ENCODE results near the gene FOXP3. TPM values are rescaled to one million over a fixed set of nuclear protein-coding genes. Genes with fewer than 3 reads are reported as not detected.

The FOXP3 gene
- total RNA-seq, 1 donor from 2014 or later = not detected

- no peak for TF ChIP-seq CTCF (IDR thresholded peaks at IDR 0.05)
- Histone ChIP-seq H3K4me1 (no peaks in the 10 kb centered on the region), H3K27me3 (ENCODE audit: low read depth) (no peaks in the 10 kb centered on the region), H3K9me3 (no peaks in the 10 kb centered on the region), H3K4me3 (no peak overlapping the region), H3K27ac (no peak overlapping the region), H3K36me3 (no peaks in the 10 kb centered on the region)
- ATAC-seq (no peak), DNase-seq (no peak)
- intact Hi-C loops (cut with DNase I) = no loop called here
These were observed 61.0 kb downstream of the FOXP3 start for GRCh38 chrX:49203536-49203935.

DNA sequence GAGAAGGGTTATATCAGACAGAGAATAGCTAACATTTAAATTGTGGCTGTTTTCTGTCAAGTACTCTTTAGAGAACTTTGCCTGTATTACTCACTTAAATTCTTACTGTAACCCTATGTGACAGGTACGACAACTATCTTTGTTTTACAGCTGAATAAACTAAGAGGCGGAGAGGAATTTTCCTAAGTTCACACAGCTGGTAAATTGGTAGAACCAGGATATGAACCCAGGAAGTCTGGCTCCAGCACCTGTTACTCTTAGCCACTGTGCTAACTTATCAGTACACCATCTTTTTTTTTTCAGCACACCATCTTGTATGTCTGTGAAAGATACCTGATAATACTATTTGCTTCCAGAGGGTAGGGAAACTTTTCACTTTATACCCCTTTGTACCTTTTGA lies 62.5 kb downstream of the FOXP3 start:
- ATAC-seq (peak in 1 of 2 donors; percentile 61), DNase-seq (no peak)
- TF ChIP-seq CTCF (IDR thresholded peaks at IDR 0.05) = no peak

More for the DNA sequence above, 62.5 kb downstream of the FOXP3 start:
- no peak overlapping the region for H3K4me3 ChIP-seq
- H3K36me3 ChIP-seq = no peaks in the 10 kb centered on the region
- H3K9me3 ChIP-seq = no peaks in the 10 kb centered on the region
- intact Hi-C loops (cut with DNase I) = no loop called here
- H3K27ac ChIP-seq = no peak overlapping the region
- H3K27me3 ChIP-seq (ENCODE audit: low read depth) = no peaks in the 10 kb centered on the region
- no peaks in the 10 kb centered on the region for H3K4me1 ChIP-seq

Other genes with a start within 250 kb of the FOXP3 start
- gene TFE3, start 221.4 kb downstream of the FOXP3 start, total RNA-seq = 51.4 TPM
- 9.5 TPM for gene CCDC120, start 205.7 kb downstream of the FOXP3 start, total RNA-seq
- gene PRAF2, start 190.7 kb downstream of the FOXP3 start, total RNA-seq = 17.4 TPM
- gene WDR45, start 184.8 kb downstream of the FOXP3 start, total RNA-seq = 54.8 TPM
- gene GPKOW, start 141.0 kb downstream of the FOXP3 start, total RNA-seq = 19.1 TPM
- gene MAGIX, start 102.0 kb downstream of the FOXP3 start, total RNA-seq = 6.7 TPM
- gene PLP2, start 92.8 kb downstream of the FOXP3 start, total RNA-seq = 91.8 TPM
- gene PRICKLE3, start 78.3 kb downstream of the FOXP3 start, total RNA-seq = 13.1 TPM
- gene SYP, start 64.5 kb downstream of the FOXP3 start, total RNA-seq = 4.2 TPM
- gene CACNA1F, start 31.4 kb downstream of the FOXP3 start, total RNA-seq = 1.4 TPM
- gene CCDC22, start 29.2 kb downstream of the FOXP3 start, total RNA-seq = 19.8 TPM
- 5.5 TPM for gene PPP1R3F, start 5.1 kb upstream of the FOXP3 start, total RNA-seq
- not detected for gene GAGE10, start 38.9 kb upstream of the FOXP3 start, total RNA-seq
- gene GAGE12J, start 57.3 kb upstream of the FOXP3 start, total RNA-seq = not detected
- gene GAGE13, start 66.9 kb upstream of the FOXP3 start, total RNA-seq = not detected

Data from lower lobe of right lung (tissue), 2 donors.